LoVo (cell line): ENCODE data around the gene ZNF821.
"Not testable (repeated sequence)": the region's sequence is repeated elsewhere in the genome, so short reads cannot be mapped to it uniquely, and the experiment has no call there.

Experiments
- DNase-seq: peaks from one replicate; pipeline ENCODE4 v3.0.0-alpha.2; 2016; ENCODE audit warnings: low spot score

ZNF821 gene

GRCh38 chr16:71883849-71884638 is at the start of gene ZNF821:
Gene ZNF821, minus strand, starts transcription at chr16:71884182. Its CDS starts 4,236 bp downstream, at chr16:71879946.
- peak; percentile 65 for DNase-seq

- no peak for DNase-seq
Measured at GRCh38 chr16:71933017-71933416, 49.0 kb upstream of the ZNF821 start.

- DNase-seq: no peak
Measured at GRCh38 chr16:71931599-71931998, 47.6 kb upstream of the ZNF821 start.

- no peak for DNase-seq
Measured at GRCh38 chr16:71931001-71931400, 47.0 kb upstream of the ZNF821 start.

DNA sequence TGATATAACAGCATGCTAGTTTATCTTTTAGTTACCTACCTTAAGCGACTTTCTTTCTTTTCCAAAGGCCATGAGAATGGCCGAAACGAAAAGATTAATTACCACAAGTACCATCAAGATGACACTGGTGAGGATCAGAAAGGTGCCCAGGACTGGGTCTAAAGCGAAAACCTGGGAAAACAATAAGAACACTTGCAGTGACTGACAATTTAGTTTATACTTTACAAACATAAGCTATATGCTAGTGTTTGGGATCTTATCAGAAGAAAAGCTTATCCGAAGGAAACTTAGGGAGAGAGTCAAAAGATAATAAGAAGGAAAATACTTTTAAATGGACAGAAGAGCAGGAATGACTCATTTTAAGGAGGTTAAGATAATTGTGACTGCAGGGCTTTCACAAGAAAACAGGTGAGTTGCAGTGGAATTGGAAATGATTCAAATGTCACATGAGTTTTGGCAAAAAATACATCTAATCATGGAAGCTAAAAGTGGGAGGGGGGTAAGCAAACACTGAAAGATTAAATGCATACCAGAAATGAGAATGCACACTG is 46.1 kb upstream of the ZNF821 start:
- no peak for DNase-seq

GRCh38 chr16:71929048-71929447 is 45.1 kb upstream of the ZNF821 start:
- no peak for DNase-seq

DNA sequence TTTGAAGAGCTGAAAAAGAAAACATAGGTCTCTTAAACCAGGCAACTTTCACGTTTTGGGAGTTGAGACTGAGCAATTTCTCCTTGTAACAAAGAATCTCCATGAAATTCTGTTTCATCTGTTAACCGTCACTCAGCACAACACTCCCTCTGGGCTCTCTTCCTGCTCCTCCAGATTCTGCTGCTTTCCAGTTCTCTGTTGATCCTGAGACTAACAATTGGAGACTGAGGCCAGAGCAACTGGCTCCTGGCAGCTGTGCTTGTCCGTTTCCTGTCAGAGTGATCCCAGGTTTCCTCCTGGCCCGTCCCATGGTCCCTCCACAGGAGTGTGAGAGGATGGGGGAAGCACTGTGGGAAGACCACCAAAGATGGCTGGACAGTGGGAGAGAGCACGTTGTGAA is 43.8 kb upstream of the ZNF821 start:
- no peak for DNase-seq

DNA sequence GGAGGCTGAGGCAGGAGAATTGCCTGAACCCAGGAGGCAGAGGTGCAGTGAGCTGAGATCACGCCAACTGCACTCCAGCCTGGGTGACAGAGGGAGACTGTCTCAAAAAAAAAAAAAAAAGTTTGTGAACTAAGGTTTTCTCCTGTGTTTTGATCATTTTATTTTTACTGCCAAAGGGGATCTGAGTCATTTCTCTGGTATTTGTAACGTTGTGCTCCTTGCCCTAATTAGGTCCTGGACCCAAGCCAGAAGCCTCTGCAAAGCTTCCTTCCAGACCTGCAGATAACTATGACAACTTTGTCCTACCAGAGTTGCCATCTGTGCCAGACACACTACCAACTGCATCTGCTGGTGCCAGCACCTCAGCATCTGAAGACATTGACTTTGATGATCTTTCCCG is 43.4 kb upstream of the ZNF821 start:
- peak; percentile 83 for DNase-seq

DNA sequence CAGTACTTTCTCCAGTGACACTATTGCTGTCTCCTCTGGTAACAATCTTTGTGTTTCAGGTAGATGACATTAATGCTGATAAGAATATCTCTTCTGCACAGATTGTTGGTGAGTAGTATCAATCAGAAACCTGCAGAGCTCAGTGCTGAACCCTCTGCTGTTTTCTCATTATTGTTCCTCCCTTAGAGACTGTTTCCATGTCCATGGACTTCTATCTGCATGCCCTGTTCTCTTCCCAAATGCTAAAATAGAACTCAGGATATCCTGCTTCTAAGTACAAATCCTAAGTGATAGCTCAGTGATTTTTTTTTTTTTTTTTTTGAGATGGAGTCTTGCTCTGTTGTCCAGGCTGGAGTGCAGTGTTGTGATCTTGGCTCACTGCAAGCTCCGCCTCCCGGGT is 40.7 kb upstream of the ZNF821 start:
- no peak for DNase-seq

GRCh38 chr16:71923941-71924690 is 40.1 kb upstream of the ZNF821 start:
- no peak for DNase-seq

GRCh38 chr16:71920658-71921057 is 36.7 kb upstream of the ZNF821 start:
- no peak for DNase-seq

DNA sequence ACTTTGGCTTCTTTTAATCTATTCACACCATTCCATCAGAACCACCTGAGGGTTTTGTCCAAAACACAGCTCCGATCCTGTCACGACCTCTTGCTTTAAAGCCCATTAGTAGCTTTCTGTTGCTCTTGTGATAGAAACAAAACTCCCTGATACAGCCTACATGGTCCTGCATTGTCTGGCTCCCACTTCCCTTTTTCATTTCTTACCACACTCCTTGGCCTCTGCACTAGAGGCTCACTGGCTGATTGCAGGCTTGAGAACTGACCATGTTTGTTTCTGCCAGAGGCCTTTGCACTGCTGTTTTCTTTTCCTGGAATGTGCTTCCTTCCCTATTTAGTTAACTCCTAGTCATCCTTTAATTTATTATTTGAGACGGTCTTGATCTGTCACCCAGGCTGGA is 35.1 kb upstream of the ZNF821 start:
- no peak for DNase-seq

- DNase-seq: no peak
Measured at GRCh38 chr16:71917900-71918299, 33.9 kb upstream of the ZNF821 start.

GRCh38 chr16:71916397-71916920 is 32.5 kb upstream of the ZNF821 start:
- DNase-seq: no peak

DNA sequence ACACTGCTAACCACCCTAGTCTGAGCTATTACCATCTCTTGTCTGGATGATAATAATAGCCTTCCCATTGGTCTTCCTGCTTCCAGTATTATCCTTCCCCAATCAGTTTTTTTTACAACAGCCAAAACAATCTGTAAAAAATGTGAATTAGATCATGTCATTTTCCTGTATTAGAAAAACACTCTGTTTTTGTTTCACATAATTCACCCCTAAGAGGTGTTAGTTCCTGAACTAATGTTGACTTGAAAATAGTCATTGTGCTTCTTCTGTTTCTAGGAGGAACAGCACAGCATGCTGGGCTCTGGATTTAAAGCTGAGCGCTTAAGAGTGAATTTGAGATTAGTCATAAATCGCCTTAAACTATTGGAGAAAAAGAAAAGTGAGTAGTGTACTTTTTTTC is 31.4 kb upstream of the ZNF821 start:
- no peak for DNase-seq

DNA sequence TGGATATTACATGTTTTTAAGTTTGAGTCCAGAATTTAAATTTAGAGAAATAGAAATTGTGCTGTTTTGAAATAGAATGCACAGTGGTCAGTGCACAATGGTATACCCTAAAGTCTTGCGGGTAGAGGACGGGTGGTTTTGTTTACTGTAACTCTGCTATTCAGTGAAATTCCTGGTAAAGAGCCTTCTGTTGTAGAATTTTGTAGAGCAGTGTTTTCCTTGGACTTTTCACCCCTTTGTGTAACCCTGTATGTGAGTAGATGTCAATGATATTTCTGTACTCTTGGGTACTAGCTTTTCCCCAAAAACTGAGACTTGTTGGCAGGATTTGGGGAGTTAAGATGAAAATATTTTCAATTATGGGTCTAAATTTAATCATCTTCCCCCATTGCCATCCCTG is 30.8 kb upstream of the ZNF821 start:
- DNase-seq: no peak

GRCh38 chr16:71912534-71913275 is 28.7 kb upstream of the ZNF821 start:
- no peak for DNase-seq

GRCh38 chr16:71911121-71911520 is 27.1 kb upstream of the ZNF821 start:
- no peak for DNase-seq

DNA sequence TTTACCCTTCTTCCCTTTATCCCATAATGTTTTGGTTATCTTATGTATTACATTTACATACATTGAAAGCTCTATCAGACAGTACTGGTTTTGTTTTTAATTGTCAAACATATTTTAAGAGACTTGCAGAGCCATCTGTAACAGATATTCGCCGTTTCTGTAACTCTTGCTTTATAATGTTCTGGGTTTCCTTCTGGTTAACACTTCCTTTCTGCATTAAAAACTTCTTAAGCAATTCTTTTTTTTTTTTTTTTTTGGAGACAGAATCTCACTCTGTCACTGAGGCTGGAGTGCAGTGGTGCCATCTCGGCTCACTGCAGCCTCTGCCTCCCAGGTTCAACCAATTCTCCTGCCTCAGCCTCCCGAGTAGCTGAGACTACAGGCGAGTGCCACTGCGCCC is 21.8 kb upstream of the ZNF821 start:
- DNase-seq: not testable (repeated sequence)

DNA sequence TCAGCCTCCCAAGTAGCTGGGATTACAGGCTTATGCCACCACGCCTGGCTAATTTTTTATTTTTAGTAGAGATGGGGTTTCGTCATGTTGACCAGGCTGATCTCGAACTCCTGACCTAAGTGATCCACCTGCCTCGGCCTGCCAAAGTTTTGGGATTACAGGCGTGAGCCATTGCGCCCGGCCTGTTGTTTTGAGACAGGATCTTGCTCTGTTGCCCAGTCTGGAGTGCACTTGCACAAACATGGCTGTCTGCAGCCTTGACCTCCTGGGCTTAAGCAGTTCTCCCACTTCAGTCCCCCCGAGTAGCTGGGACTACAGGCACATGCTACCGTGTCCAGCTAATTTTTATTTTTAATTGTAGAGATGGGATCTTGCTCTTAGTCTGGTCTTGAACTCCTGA is 20.3 kb upstream of the ZNF821 start:
- DNase-seq: no peak

- no peak for DNase-seq
Measured at GRCh38 chr16:71903608-71904007, 19.6 kb upstream of the ZNF821 start.

GRCh38 chr16:71902656-71903365 is 18.8 kb upstream of the ZNF821 start:
- DNase-seq: no peak
